ENCODE data around the gene POLD1.
A peak's percentile ranks its signal among the peaks of the same experiment; 100 is the strongest.
"Not testable (repeated sequence)": the region's sequence is repeated elsewhere in the genome, so short reads cannot be mapped to it uniquely, and the experiment has no call there.

POLD1 gene

DNA sequence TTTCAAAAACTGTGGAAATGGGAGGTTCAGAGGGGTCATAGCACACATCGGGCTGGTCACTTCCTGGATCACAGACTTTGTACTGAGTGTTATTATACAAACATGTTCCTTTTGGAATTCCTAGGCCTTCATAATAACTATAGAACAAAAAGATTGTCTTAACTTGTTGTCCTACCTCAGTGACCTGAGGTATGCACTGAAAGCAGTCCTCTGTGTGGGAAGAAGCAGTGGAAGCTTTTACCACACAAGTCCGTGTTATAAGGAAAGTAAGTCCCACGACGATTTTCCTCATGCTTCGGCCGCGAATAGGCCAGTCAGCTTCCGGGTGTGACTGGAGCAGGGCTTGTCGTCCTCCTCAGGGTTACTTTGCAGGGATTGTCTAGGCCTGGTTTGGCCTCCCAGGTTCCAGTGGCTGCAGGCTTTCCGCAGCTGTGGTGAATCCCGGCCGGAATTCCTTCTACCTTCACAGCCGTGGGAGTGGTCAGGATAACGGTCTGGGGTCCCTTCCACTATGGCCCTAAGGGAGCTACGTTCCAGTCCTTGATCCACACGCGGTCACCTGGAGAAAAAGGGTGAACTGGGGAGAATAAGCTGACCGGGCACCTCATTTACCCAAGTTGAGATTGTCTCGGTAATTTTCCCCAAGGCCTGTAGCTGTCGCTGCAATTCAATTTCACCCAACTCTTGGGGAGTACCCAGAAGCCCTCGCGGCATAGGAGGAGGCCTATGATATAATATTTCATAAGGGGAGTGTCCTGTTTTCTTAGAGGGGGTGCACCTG is 34.7 kb upstream of the POLD1 start:
- Histone ChIP-seq H3K9ac (ENCODE audit: low read length) (peak overlapping the region; percentile 38), H3K9me3 (ENCODE audit: insufficient read depth, low read length) (no peaks in the 10 kb centered on the region), H2AFZ (ENCODE audit: low read depth, low read length, severe bottlenecking) (peak overlapping the region; percentile 32), H3K79me2 (ENCODE audit: insufficient read depth, low read length) (peaks cover 1% of the 10 kb centered on the region), H3K27ac (ENCODE audit: low read depth, low read length) (peak overlapping the region; percentile 97), H3K36me3 (ENCODE audit: low read length) (no peaks in the 10 kb centered on the region), H3K9me2 (replicated peaks; ENCODE audit: insufficient read depth, low read length) (no peaks in the 10 kb centered on the region), H3K4me2 (ENCODE audit: low read depth, low read length, poor library complexity, severe bottlenecking) (peak overlapping the region; percentile 76), H3F3A (ENCODE audit: insufficient read depth) (peaks cover 44% of the 10 kb centered on the region), H3K4me3 (ENCODE audit: insufficient read depth, low read length, poor library complexity, severe bottlenecking) (no peak overlapping the region), H4K20me1 (ENCODE audit: low read depth, low read length) (no peaks in the 10 kb centered on the region), H3K27me3 (ENCODE audit: low read length) (no peaks in the 10 kb centered on the region)
- TF ChIP-seq CTCF (IDR thresholded peaks at IDR 0.05; ENCODE audit: insufficient read depth, low read length, poor library complexity, severe bottlenecking), result peak; percentile 25
- no peak for TF ChIP-seq EZH2phosphoT487 (conservative IDR thresholded peaks at IDR 0.05; ENCODE audit: low read length)

DNA sequence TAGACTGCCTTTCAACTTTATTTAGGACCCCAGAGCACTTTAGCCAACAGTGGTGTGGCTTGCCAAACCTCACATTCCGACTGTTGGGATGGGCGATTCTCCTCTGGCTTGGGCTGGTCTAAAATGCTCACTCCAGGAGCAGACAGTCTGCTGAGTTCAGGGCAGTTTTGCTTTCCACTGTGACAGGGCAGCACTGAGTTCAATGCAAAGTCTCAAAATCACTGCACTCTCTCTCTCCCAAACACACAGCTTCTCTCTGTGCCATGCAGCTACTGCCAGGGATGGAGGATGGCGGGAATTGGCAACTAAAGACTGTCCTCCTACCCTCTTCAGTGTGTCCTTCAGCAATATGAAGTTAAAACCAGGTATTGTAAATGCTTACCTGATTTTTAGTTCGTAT is 31.9 kb upstream of the POLD1 start:
- H2AFZ ChIP-seq (ENCODE audit: low read depth, low read length, severe bottlenecking), result no peak overlapping the region
- H3K9me2 ChIP-seq (replicated peaks; ENCODE audit: insufficient read depth, low read length), result no peaks in the 10 kb centered on the region
- H3K9ac ChIP-seq (ENCODE audit: low read length), result no peak overlapping the region
- H3K27ac ChIP-seq (ENCODE audit: low read depth, low read length), result no peak overlapping the region
- TF ChIP-seq EZH2phosphoT487 (conservative IDR thresholded peaks at IDR 0.05; ENCODE audit: low read length) (no peak), CTCF (IDR thresholded peaks at IDR 0.05; ENCODE audit: insufficient read depth, low read length, poor library complexity, severe bottlenecking) (no peak)
- H3K4me2 ChIP-seq (ENCODE audit: low read depth, low read length, poor library complexity, severe bottlenecking), result no peak overlapping the region
- H3K36me3 ChIP-seq (ENCODE audit: low read length), result no peaks in the 10 kb centered on the region
- no peaks in the 10 kb centered on the region for H3K9me3 ChIP-seq (ENCODE audit: insufficient read depth, low read length)
- H3K4me3 ChIP-seq (ENCODE audit: insufficient read depth, low read length, poor library complexity, severe bottlenecking), result no peak overlapping the region
- H4K20me1 ChIP-seq (ENCODE audit: low read depth, low read length), result no peaks in the 10 kb centered on the region
- H3K27me3 ChIP-seq (ENCODE audit: low read length), result no peaks in the 10 kb centered on the region
- H3K79me2 ChIP-seq (ENCODE audit: insufficient read depth, low read length), result no peaks in the 10 kb centered on the region
- H3F3A ChIP-seq (ENCODE audit: insufficient read depth), result peaks cover 17% of the 10 kb centered on the region

GRCh38 chr19:50353487-50353880 is 30.7 kb upstream of the POLD1 start:
- H3K79me2 ChIP-seq (ENCODE audit: insufficient read depth, low read length); H3K27me3 ChIP-seq (ENCODE audit: low read length); H3K27ac ChIP-seq (ENCODE audit: low read depth, low read length); H2AFZ ChIP-seq (ENCODE audit: low read depth, low read length, severe bottlenecking); H3F3A ChIP-seq (ENCODE audit: insufficient read depth); H4K20me1 ChIP-seq (ENCODE audit: low read depth, low read length); H3K9me3 ChIP-seq (ENCODE audit: insufficient read depth, low read length); H3K4me2 ChIP-seq (ENCODE audit: low read depth, low read length, poor library complexity, severe bottlenecking); H3K36me3 ChIP-seq (ENCODE audit: low read length); H3K9me2 ChIP-seq (replicated peaks; ENCODE audit: insufficient read depth, low read length); H3K9ac ChIP-seq (ENCODE audit: low read length); H3K4me3 ChIP-seq (ENCODE audit: insufficient read depth, low read length, poor library complexity, severe bottlenecking): not testable (repeated sequence)

DNA sequence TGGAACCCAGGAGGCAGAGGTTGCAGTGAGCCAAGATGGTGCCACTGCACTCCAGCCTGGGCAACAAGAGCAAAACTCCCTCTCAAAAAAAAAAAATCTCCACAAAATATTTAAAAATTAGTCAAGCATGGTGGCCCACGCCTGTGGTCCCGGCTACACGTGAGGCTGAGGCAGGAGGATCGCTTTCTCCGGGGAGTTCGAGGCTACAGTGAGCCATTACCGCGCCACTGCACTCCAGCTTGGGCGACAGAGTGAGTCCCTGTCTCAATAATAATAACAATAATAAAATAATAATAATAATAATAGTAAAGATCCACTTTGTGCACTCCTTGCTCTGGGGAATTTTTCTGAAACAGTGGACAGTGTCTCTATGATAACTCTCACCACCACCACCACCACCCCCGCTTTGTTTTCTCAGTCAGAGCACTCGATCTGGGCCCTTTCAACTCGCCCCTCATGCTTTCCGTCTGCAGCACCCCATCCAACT is 27.4 kb upstream of the POLD1 start:
- Histone ChIP-seq H4K20me1 (ENCODE audit: low read depth, low read length) (no peaks in the 10 kb centered on the region), H3K27ac (ENCODE audit: low read depth, low read length) (peak overlapping the region; percentile 85), H3F3A (ENCODE audit: insufficient read depth) (peaks cover 4% of the 10 kb centered on the region; the same call in 1 of the 2 replicates), H3K4me2 (ENCODE audit: low read depth, low read length, poor library complexity, severe bottlenecking) (peak overlapping the region; percentile 83), H3K36me3 (ENCODE audit: low read length) (no peaks in the 10 kb centered on the region), H3K9ac (ENCODE audit: low read length) (peak overlapping the region; percentile 68), H3K4me3 (ENCODE audit: insufficient read depth, low read length, poor library complexity, severe bottlenecking) (peak overlapping the region; percentile 54), H3K9me2 (replicated peaks; ENCODE audit: insufficient read depth, low read length) (no peaks in the 10 kb centered on the region), H2AFZ (ENCODE audit: low read depth, low read length, severe bottlenecking) (peak overlapping the region; percentile 80), H3K79me2 (ENCODE audit: insufficient read depth, low read length) (no peaks in the 10 kb centered on the region), H3K9me3 (ENCODE audit: insufficient read depth, low read length) (no peaks in the 10 kb centered on the region), H3K27me3 (ENCODE audit: low read length) (no peaks in the 10 kb centered on the region)
- TF ChIP-seq EZH2phosphoT487 (conservative IDR thresholded peaks at IDR 0.05; ENCODE audit: low read length) (no peak), CTCF (IDR thresholded peaks at IDR 0.05; ENCODE audit: insufficient read depth, low read length, poor library complexity, severe bottlenecking) (no peak)
